GM23338 (cell line): ENCODE results near the gene CCNB2. TPM values are rescaled to one million over a fixed set of nuclear protein-coding genes. Genes with fewer than 3 reads are reported as not detected.

Experiments
- ATAC-seq: fragments of 200-7000 bp; cut with Tn5 transposase; 3 replicates; pipeline ENCODE4 v1.9.1; 2020
- DNase-seq: peaks from one replicate; pipeline ENCODE4 v3.0.0-alpha.2; 2015; ENCODE audit warnings: low spot score
- H2AFZ ChIP-seq: fragments of 200-600 bp; sonication (generic); 2 replicates; pipeline ENCODE4 v1.8.0; 2016; ENCODE audit warnings: antibody characterized with exemption, mild to moderate bottlenecking, moderate library complexity
- H3F3A ChIP-seq: fragments of 200-600 bp; sonication (generic); replicated peaks from 2 replicates; pipeline ENCODE4 v1.8.0; 2017; ENCODE audit warnings: antibody characterized with exemption, mixed run types, low read depth
- H3K27ac ChIP-seq: fragments of 200-600 bp; sonication (generic); 2 replicates; pipeline ENCODE4 v1.6.1; 2016; ENCODE audit warnings: low read depth
- H3K27me3 ChIP-seq: fragments of 200-600 bp; sonication (generic); 2 replicates; pipeline ENCODE4 v1.8.0; 2016; ENCODE audit warnings: mild to moderate bottlenecking, mixed run types, moderate library complexity; ENCODE audit not compliant: insufficient read depth
- H3K36me3 ChIP-seq: fragments of 200-600 bp; sonication (generic); 2 replicates; pipeline ENCODE4 v1.8.0; 2016; ENCODE audit warnings: mild to moderate bottlenecking; ENCODE audit not compliant: insufficient read depth
- H3K4me1 ChIP-seq: fragments of 200-600 bp; sonication (generic); 2 replicates; pipeline ENCODE4 v1.8.0; 2016; ENCODE audit warnings: mild to moderate bottlenecking, moderate library complexity; ENCODE audit not compliant: insufficient read depth
- H3K4me2 ChIP-seq: fragments of 200-600 bp; sonication (generic); 2 replicates; pipeline ENCODE4 v1.7.1; 2017; ENCODE audit warnings: mixed run types
- H3K4me3 ChIP-seq: fragments of 200-600 bp; sonication (generic); 2 replicates; pipeline ENCODE4 v1.6.1; 2016; ENCODE audit warnings: mixed run types
- H3K79me2 ChIP-seq: fragments of 200-600 bp; sonication (generic); replicated peaks from 2 replicates; pipeline ENCODE4 v1.8.0; 2017; ENCODE audit warnings: mild to moderate bottlenecking; ENCODE audit not compliant: insufficient read depth
- H3K9me2 ChIP-seq: fragments of 200-600 bp; sonication (generic); 2 replicates; pipeline ENCODE4 v1.8.0; 2017; ENCODE audit not compliant: insufficient read depth
- H4K20me1 ChIP-seq: fragments of 200-600 bp; sonication (generic); replicated peaks from 2 replicates; pipeline ENCODE4 v1.8.0; 2017; ENCODE audit warnings: mild to moderate bottlenecking; ENCODE audit not compliant: insufficient read depth
- H3K27ac Mint-ChIP-seq: 2 replicates; pipeline ENCODE4 v1.8.0; 2020; ENCODE audit warnings: inconsistent platforms, mild to moderate bottlenecking, moderate library complexity, mixed read lengths
- H3K27me3 Mint-ChIP-seq: 3 replicates; pipeline ENCODE4 v1.8.0; 2022; ENCODE audit warnings: low read depth, mild to moderate bottlenecking, moderate library complexity, mixed read lengths, inconsistent platforms; ENCODE audit not compliant: insufficient read depth, poor library complexity
- H3K36me3 Mint-ChIP-seq: 3 replicates; pipeline ENCODE4 v1.8.0; 2021; ENCODE audit warnings: low read depth, mild to moderate bottlenecking, inconsistent platforms, moderate library complexity, mixed read lengths
- H3K4me1 Mint-ChIP-seq: 3 replicates; pipeline ENCODE4 v1.8.0; 2020; ENCODE audit warnings: mild to moderate bottlenecking, inconsistent platforms, mixed read lengths
- H3K4me3 Mint-ChIP-seq: 3 replicates; pipeline ENCODE4 v1.8.0; 2021; ENCODE audit warnings: moderate library complexity, mild to moderate bottlenecking, inconsistent platforms, mixed read lengths
- H3K9me3 Mint-ChIP-seq: 3 replicates; pipeline ENCODE4 v1.8.0; 2020; ENCODE audit warnings: moderate library complexity, mild to moderate bottlenecking, inconsistent platforms, mixed read lengths
- CREB1 ChIP-seq: fragments of 250-450 bp; sonication (Bioruptor Pico); IDR thresholded peaks from 2 replicates; pipeline ENCODE4 v1.5.0; 2020; ENCODE audit warnings: low read depth, mild to moderate bottlenecking, moderate library complexity
- CTCF ChIP-seq, 2 experiments: fragments of 200-600 bp in 1 of 2; sonication (generic) in 1 of 2; conservative IDR thresholded peaks; 2 replicates each; pipeline versions ENCODE4 v1.5.1 to v1.6.1; 2016 to 2017; ENCODE audit warnings: antibody characterized with exemption in 2 of 2, low read depth in 2 of 2, mild to moderate bottlenecking in 2 of 2, moderate library complexity in 1 of 2
- ETS1 ChIP-seq: IDR thresholded peaks from 2 replicates; pipeline ENCODE4 v1.6.1; 2016; ENCODE audit warnings: antibody characterized with exemption
- EZH2 ChIP-seq: fragments of 200-600 bp; sonication (generic); IDR thresholded peaks from one replicate; pipeline ENCODE4 v1.8.0; 2017; ENCODE audit warnings: antibody characterized with exemption, mild to moderate bottlenecking, low read depth; ENCODE audit not compliant: unreplicated experiment
- EZH2phosphoT487 ChIP-seq: fragments of 200-600 bp; sonication (generic); IDR thresholded peaks from one replicate; pipeline ENCODE4 v1.8.1; 2018; ENCODE audit warnings: antibody characterized with exemption; ENCODE audit not compliant: unreplicated experiment
- JUNB ChIP-seq: IDR thresholded peaks from one replicate; pipeline ENCODE4 v1.6.1; 2016; ENCODE audit warnings: antibody characterized with exemption; ENCODE audit not compliant: unreplicated experiment
- NANOG ChIP-seq: IDR thresholded peaks from 2 replicates; pipeline ENCODE4 v1.6.1; 2016; ENCODE audit warnings: antibody characterized with exemption, borderline replicate concordance
- POLR2AphosphoS5 ChIP-seq: IDR thresholded peaks from 2 replicates; pipeline ENCODE4 v1.6.1; 2016; ENCODE audit warnings: antibody characterized with exemption, low read depth
- STAT1 ChIP-seq: IDR thresholded peaks from one replicate; pipeline ENCODE4 v1.6.1; 2016; ENCODE audit warnings: antibody characterized with exemption; ENCODE audit not compliant: unreplicated experiment
- ZNF114 ChIP-seq: fragments of 250-450 bp; sonication (Bioruptor Pico); IDR thresholded peaks from 2 replicates; pipeline ENCODE4 v1.5.0; 2020; ENCODE audit warnings: mild to moderate bottlenecking, moderate library complexity
- ZNF331 ChIP-seq: fragments of 250-450 bp; sonication (Bioruptor Pico); IDR thresholded peaks from 2 replicates; pipeline ENCODE4 v1.5.0; 2020; ENCODE audit warnings: low read depth, mild to moderate bottlenecking, moderate library complexity
- polyA plus RNA-seq: library from polyadenylated mRNA; unstranded; fragments of >200 nt; fragmentation: Nextera tagmentation; extraction: Ambion mirVana; gene quantifications from 2 replicates; pipeline ENCODE4 v1.2.1, GENCODE V29; 2016
- total RNA-seq: library from RNA; depleted of rRNA; stranded (reverse); fragments of >200 nt; shearing (Covaris generic); gene quantifications from 2 replicates; pipeline ENCODE4 v1.2.3, GENCODE V29; 2014
- TF ChIP-seq, protein P1 (sequence below): fragments of 250-450 bp; sonication (Bioruptor Pico); IDR thresholded peaks from 2 replicates; pipeline ENCODE4 v1.5.0; 2020; ENCODE audit warnings: mild to moderate bottlenecking, moderate library complexity

Gene CCNB2
- total and polyA plus RNA-seq, 2 experiments from 2014 or later: 81.8 to 108 TPM

DNA sequence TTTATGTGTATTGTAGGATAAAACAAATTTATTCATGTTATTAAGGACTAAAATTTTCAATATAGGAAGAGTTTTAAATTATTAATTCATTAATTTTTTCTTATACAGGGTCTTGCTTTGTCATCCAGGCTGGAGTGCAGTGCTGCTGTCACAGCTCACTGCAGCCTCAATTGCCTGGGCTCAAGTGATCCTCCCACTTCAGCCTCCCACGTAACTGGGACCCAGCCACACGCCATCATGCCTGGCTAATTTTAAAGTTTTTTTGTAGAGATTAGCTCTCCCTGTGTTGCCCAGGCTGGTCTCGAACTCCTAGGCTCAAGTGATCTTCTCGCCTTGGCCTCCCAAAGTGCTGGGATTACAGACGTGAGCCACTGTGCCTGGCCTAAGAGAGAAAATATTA, 14.7 kb downstream of the CCNB2 start:
- Mint-ChIP-seq H3K27me3 (no peaks in the 10 kb centered on the region), H3K27ac (no peak overlapping the region), H3K36me3 (peaks cover 79% of the 10 kb centered on the region), H3K4me3 (no peak overlapping the region), H3K9me3 (no peaks in the 10 kb centered on the region; the same call in 2 of the 3 replicates), H3K4me1 (no peaks in the 10 kb centered on the region)
- 0 out of 2 replicates have a peak, but pooled peaks cover 3% of the 10 kb centered on the region for H3F3A ChIP-seq
- H2AFZ ChIP-seq: no peak overlapping the region
- H3K27me3 ChIP-seq: no peaks in the 10 kb centered on the region
- peaks cover 67% of the 10 kb centered on the region for H3K36me3 ChIP-seq
- no peaks in the 10 kb centered on the region for H3K9me2 ChIP-seq
- peaks cover 5% of the 10 kb centered on the region; the same call in 1 of the 2 replicates for H3K79me2 ChIP-seq
- H3K4me2 ChIP-seq: no peak overlapping the region
- ATAC-seq (no peak), DNase-seq (no peak)
- TF ChIP-seq CREB1 (CRISPR knock-in tag): no peak
- H3K27ac ChIP-seq: no peak overlapping the region
- H4K20me1 ChIP-seq: peaks cover 20% of the 10 kb centered on the region
- H3K4me3 ChIP-seq: no peak overlapping the region
- no peaks in the 10 kb centered on the region for H3K4me1 ChIP-seq

DNA sequence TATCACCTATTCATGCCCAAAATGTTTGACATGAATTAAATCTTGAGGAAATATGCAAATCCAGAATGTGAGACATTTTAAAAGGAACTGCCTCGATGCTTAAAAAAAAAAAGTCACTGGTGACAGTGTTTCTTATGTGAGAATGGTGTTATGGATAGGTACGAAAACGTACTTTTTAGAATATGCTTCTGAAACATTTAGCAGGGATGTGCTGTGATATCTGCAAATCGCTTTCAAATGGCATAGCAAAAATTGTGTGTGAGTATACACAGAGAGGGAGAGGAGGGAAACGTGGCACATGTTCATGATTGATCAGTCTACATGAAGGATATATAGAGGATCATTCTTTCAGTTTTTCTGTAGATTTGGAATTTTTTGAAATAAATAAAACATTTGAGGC, 16.0 kb downstream of the CCNB2 start:
- Histone ChIP-seq H2AFZ (no peak overlapping the region), H3K4me2 (no peak overlapping the region), H3K36me3 (peaks cover 66% of the 10 kb centered on the region), H3K9me2 (no peaks in the 10 kb centered on the region), H3F3A (0 out of 2 replicates have a peak, but pooled peaks cover 3% of the 10 kb centered on the region), H3K4me1 (no peaks in the 10 kb centered on the region), H3K27ac (no peak overlapping the region), H4K20me1 (peaks cover 20% of the 10 kb centered on the region), H3K79me2 (peaks cover 10% of the 10 kb centered on the region; the same call in 1 of the 2 replicates), H3K4me3 (no peak overlapping the region), H3K27me3 (no peaks in the 10 kb centered on the region)
- no peak for ATAC-seq
- Mint-ChIP-seq H3K4me3 (no peak overlapping the region), H3K4me1 (no peaks in the 10 kb centered on the region), H3K36me3 (peaks cover 80% of the 10 kb centered on the region), H3K9me3 (peaks cover under 1% of the 10 kb centered on the region; the same call in 1 of the 3 replicates), H3K27me3 (no peaks in the 10 kb centered on the region), H3K27ac (no peak overlapping the region)
- DNase-seq: no peak
- TF ChIP-seq, protein P1, sequence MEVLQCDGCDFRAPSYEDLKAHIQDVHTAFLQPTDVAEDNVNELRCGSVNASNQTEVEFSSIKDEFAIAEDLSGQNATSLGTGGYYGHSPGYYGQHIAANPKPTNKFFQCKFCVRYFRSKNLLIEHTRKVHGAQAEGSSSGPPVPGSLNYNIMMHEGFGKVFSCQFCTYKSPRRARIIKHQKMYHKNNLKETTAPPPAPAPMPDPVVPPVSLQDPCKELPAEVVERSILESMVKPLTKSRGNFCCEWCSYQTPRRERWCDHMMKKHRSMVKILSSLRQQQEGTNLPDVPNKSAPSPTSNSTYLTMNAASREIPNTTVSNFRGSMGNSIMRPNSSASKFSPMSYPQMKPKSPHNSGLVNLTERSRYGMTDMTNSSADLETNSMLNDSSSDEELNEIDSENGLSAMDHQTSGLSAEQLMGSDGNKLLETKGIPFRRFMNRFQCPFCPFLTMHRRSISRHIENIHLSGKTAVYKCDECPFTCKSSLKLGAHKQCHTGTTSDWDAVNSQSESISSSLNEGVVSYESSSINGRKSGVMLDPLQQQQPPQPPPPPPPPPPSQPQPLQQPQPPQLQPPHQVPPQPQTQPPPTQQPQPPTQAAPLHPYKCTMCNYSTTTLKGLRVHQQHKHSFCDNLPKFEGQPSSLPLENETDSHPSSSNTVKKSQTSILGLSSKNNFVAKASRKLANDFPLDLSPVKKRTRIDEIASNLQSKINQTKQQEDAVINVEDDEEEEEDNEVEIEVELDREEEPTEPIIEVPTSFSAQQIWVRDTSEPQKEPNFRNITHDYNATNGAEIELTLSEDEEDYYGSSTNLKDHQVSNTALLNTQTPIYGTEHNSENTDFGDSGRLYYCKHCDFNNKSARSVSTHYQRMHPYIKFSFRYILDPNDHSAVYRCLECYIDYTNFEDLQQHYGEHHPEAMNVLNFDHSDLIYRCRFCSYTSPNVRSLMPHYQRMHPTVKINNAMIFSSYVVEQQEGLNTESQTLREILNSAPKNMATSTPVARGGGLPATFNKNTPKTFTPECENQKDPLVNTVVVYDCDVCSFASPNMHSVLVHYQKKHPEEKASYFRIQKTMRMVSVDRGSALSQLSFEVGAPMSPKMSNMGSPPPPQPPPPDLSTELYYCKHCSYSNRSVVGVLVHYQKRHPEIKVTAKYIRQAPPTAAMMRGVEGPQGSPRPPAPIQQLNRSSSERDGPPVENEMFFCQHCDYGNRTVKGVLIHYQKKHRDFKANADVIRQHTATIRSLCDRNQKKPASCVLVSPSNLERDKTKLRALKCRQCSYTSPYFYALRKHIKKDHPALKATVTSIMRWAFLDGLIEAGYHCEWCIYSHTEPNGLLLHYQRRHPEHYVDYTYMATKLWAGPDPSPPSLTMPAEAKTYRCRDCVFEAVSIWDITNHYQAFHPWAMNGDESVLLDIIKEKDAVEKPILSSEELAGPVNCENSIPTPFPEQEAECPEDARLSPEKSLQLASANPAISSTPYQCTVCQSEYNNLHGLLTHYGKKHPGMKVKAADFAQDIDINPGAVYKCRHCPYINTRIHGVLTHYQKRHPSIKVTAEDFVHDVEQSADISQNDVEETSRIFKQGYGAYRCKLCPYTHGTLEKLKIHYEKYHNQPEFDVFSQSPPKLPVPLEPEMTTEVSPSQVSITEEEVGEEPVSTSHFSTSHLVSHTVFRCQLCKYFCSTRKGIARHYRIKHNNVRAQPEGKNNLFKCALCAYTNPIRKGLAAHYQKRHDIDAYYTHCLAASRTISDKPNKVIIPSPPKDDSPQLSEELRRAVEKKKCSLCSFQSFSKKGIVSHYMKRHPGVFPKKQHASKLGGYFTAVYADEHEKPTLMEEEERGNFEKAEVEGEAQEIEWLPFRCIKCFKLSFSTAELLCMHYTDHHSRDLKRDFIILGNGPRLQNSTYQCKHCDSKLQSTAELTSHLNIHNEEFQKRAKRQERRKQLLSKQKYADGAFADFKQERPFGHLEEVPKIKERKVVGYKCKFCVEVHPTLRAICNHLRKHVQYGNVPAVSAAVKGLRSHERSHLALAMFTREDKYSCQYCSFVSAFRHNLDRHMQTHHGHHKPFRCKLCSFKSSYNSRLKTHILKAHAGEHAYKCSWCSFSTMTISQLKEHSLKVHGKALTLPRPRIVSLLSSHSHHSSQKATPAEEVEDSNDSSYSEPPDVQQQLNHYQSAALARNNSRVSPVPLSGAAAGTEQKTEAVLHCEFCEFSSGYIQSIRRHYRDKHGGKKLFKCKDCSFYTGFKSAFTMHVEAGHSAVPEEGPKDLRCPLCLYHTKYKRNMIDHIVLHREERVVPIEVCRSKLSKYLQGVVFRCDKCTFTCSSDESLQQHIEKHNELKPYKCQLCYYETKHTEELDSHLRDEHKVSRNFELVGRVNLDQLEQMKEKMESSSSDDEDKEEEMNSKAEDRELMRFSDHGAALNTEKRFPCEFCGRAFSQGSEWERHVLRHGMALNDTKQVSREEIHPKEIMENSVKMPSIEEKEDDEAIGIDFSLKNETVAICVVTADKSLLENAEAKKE (CRISPR knock-in tag): no peak
- TF ChIP-seq ETS1 (no peak), ZNF331 (CRISPR knock-in tag) (no peak), CREB1 (CRISPR knock-in tag) (no peak), NANOG (no peak), ZNF114 (no peak), EZH2phosphoT487 (no peak), POLR2AphosphoS5 (no peak), JUNB (no peak), EZH2 (no peak), STAT1 (no peak), CTCF (conservative IDR thresholded peaks at IDR 0.05; ENCODE audit: low read depth in 2 of 2) (no peak)
